HG02885 (cell line): Measurements from ENCODE around the gene WRAP73.
A peak's percentile ranks its signal among the peaks of the same experiment; 100 is the strongest.

Experiments used
- ATAC-seq: cut with Tn5 transposase; IDR thresholded peaks from one replicate; pipeline ENCODE4 v1.9.1; 2021; ENCODE audit warnings: mild to moderate bottlenecking; ENCODE audit not compliant: unreplicated experiment, poor library complexity

The WRAP73 gene

DNA sequence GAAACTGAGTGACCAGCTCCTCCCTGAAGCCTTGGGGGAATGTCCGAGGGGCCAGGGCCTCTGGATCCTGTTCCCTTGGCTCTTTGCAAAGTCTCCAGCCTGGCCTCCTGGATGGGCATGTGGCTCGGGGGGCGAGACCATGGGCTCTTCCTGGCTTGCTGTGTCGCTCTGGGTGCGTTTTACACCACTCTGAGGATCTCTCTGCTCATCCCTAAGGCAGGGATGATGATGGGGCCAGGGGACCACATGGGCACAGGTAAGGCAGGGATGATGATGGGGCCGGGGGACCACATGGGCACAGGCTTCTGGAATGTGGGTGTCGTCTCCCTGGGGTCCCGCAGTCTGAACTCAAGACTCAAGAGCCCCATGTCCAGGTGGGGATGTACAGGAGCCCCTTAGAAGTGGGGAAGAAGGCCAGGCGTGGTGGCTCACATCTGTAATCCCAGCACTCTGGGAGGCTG, 20.1 kb upstream of the WRAP73 start:
- no peak for ATAC-seq

DNA sequence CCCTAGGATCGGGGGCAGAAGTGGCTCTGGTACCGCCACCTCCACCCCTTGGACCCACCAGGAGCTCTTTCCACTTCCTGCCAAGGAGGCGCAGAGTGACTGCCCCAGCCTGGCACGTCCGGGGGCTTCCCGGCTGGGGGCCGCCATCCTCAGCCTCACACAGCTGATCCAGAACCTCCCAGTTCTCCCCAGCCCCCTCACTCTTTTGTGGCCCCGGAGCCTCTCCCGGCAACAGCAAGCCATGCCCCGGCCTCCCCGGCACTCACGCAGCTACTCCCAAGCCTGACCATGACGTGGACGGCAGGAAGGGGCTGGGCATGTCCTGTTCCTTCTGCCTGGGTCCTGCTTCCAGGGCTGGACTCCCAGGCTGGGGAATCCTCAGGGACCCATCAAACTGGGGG, 19.5 kb upstream of the WRAP73 start:
- no peak for ATAC-seq

DNA sequence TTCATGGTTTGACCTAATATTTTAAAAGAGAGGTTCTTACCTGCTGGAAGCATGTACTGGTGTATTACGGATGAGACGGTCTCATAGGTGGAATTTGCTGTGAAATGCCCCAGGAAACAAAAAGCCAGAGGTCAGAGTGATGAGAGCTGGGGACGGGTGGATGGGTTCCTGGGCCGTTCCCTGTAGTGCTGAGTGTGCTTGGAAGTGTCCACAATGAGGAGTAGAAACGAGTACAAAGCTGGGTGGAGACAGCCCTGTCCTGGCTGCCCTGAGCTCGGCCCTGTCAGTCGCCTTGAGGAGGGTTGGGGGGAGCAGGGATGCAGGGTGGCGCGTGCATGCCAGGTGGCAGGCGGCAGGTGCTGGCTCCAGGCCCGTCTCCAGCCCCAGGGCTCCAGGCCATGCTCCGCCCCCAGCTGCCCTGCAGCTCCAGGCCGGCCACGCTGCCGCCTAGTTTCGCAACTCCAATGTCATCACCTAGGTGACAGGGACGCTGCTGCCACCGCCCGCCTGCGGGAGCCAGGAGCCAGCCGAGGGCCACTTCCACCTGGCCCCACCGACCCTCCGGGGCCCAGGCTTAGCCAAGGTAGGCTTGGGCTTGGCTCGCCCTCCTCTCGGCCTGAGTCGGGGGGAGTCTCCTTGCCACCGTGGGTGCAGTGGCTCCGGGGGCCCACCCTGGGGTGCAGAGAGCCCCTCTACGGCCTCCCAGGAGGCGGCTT, 18.8 kb upstream of the WRAP73 start:
- ATAC-seq, result no peak

DNA sequence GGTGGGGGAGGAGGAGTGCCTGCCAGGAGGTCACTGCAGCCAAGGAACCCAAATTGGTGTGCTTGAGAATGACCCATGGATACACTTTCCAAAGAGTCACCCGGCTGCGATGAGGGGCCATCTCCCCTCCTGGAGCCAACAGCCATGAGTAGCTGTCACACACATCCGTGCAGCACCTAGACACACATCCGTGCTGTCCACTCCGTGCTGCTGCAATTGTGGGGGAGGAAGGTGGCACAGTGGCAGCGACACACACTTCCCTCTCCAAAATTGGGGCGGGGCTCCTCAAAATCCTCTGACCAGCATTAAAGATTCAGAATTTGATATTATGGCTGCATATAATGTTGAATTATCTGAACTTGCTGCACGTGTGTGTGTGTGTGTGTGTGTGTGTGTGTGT, 18.2 kb upstream of the WRAP73 start:
- no peak for ATAC-seq

DNA sequence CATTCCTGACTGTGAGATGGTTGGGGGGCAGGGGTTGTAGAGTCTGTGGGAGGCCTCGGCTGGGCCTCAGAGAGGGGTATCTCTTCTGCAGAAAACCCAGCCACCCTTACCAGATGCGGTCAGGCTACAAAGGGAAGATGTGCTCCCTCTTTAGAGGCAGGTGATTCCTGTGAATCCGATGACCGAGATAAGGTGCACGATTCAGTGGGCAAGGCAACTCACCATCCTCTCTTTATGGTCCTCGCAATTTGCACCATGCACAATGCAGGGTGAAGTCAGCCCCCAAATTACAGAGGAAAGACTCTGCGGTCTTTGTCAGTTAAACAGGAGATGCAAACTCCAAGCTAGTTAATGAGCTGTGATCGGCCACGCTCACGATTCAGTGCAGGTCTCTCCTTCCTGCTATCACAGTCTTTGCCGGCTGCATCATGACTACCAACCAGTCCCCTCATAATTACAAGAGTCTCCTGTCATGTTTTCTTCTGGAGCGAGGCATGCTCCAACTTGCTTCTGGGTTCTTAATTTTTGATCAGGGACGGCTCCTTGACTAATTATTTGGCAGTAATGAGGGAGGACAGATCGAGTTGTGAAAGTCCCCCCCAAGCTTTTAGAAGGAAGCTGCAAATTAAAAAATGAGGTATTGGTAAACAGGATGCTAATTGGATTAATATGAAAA, 14.9 kb upstream of the WRAP73 start:
- no peak for ATAC-seq

DNA sequence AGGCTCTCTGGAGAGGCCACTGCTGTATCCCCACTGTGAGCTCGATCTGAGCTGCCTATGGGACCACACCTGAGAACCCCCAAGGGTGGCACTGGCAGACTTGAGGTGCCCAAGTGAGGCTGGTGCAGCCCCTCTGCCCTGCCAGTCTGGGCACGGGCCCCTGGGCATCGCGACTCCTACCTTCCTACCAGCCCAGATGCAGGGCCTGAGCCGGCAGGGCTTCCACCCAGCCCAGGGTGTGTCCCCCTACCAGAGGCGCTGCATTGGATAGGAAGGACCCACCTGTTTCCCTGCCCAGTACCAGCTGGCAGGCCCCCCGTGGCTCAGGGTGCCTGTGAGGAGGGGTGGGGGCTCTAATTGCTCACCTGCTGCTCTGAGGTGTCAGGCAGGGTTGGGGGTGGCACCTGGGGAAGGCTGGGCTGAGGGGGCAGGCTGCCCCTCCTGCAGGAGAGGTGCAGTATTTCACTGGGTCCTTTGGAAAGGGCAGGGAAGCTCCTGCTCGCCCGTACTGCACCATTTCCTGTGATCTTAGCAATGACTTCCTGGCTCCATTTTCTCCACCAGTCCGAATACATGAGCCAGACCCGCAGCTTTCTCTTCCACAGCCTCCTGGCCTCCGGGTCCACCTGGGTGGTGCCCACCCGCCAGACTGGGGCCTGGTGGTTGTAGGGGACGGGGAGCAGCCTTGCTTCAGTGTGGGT, 14.2 kb upstream of the WRAP73 start:
- ATAC-seq, result no peak

DNA sequence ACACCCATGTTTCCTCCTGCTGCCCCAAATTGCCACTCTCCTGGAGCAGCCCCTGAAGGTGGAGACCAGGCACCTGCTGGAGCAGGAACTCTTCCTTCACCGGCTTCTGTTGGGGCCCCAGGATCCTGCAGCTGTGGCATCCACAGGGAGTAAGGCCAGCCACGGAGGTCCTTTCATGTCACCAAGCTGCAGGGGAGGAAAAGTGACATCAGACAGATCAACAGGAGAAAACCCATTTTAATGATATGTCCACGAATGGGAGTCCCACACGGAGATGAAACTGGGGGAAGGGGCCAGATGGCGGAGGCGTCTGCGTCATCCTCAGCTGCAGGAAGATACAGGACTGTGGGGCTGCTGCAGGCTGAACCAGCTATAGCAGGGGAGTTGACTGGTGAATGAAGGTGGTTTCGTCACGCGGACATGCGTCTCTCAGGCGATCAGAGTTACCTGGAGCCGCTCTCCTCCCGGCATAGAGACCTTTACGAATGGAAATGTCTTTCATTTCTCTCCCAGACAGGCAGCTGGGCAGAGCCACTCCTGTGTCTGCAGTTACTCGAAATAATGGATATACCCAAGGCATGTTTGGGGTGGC, 12.3 kb upstream of the WRAP73 start:
- ATAC-seq, result no peak

DNA sequence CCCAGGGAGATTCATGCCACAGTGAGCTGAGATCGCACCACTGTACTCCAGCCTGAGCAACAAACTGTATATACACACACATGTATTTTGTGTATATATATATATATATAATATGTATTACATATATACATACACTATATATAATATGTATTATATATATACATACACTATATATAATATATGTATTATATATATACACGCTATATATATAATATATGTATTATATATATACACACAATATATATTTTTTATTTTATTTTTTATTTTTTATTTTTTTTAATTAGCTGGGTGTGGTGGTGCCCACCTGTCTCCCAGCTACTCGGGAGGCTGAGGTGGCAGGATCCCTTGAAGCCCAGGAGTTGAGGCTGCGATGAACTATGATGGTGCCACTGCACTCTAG, 11.7 kb upstream of the WRAP73 start:
- no peak for ATAC-seq

DNA sequence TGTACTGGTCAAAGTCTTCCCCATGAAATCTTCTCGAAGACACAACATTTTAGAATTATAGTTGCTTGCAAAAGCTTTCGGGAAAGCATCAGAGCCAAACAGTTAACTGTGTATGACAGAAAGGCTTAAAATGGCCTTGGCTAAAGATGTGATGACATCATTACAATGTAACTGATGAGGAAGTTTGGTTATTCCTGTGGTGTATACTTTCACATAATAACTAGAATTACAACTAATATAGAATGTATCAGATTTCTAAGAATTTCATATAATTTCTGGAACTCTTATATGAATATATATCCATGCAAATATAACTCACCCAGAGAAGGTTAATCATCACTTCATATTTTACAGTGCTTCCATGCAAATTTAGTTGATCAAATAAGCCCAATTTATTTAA, 10.8 kb upstream of the WRAP73 start:
- ATAC-seq, result no peak

DNA sequence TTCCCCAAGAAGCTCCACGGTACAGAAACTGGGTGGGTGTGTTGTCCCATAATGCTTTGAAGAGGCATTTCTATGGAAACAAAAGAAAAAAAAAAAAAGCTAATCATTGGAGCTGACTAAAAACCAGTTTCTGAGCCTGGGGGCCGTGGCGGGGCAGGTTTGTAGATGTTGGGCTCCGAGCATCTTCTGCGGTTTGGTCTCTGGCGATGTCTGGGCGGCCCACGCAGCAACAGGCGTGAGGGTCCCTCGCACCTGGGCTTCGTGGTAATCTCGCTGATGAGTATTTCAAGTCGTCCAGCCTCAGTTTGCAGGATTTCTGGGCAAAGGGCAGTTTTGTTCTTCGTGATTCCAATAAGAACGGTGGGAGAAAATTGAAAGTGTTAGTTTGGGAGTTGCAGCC, 9.2 kb upstream of the WRAP73 start:
- ATAC-seq, result no peak

DNA sequence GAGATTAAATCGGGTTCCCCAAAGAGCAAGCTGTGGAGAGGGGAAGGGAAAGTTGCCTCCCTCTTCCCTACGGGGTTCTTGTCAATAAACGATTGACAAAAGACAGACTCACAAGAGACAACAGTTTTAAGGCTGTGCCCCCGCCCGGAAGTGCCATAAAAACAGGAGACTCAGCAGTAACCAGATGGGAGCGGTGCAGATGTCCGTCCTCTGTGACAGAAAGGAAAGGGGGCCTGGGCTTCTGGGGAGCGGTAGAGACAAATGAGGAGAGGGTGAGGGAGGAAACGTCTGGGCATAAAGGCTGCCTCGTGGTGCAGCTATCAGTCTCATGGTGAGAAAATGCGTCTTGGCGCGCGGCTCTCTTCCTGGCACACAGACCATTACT, 8.3 kb upstream of the WRAP73 start:
- ATAC-seq, result no peak

DNA sequence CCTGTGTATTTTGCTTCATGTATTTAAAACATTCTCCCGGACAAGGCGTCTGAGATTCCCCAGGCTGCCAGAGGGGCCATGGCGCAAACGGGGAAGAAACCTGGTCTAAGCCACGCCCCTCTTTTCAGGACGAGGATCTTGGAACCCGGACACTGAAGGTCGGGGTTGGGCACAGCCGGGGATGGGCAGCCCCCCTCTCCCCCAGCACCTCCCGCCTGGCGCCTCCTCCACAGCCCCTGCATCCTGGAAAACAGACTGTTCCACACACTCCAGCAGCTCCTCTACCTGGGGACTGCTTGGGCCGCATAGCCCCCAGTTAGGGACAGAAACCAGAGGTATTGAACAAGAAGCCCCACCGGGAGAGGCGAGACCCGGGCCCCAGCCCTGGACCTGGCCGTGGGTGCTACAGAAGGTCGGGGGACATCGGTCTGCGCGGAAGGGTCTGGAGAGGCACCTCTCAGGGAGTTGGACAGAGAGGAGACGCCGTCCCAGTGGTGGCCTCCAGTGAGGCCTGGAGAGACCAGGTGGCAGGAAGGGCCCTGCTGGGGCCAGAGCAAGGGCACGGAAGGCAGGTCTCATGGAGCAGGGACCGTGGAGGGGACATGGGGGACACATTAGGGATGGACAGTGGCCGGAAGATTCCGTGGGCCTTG, 7.8 kb upstream of the WRAP73 start:
- ATAC-seq, result no peak

DNA sequence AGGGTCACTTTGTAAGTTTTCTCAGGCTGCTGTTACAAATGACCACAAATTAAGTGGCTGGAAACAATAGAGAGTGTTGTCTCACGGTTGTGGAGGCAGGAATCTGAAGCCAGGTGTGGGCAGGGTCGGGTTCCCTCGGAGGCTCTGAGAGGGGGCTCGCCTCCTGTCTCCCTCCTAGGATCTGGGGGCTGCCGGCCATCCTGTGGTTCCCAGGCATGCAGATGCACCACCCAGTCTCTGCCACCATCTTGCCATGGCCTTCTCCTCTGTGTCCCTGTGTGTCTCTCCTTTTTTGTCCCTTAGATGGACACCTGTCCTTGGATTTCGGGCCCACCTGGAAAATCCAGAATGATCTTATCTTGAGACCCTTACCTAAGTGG, 7.2 kb upstream of the WRAP73 start:
- ATAC-seq, result peak; percentile 20

DNA sequence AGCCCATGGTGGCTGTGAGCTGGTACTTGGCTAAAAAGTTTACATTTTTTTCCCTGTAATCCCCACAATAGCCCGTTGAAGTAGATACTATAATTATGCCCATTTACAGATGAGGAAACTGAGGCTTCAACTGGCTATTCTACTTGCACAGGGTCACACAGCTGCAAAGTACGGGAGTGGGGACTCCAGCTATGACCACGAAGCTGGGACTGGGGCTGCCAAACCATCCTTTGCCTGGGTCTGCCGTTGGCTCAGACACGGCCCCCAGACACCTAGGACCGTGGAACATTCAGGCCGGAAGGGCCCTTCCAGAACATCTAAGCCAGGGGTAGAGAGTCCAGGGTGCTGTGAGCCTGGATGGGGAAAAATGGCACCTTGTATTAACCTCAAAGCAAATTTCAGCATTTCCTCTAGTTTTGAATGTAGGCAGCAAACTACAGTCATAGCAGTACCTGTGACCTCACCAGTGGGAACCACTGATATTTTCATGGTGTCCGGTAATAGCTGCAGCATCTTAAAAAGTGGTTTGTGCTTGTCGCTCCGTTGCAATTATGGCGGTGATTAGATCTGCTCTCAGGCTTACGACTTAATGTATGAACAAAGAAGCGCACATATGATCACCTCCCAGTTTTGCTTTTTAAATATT, 6.7 kb upstream of the WRAP73 start:
- ATAC-seq, result peak; percentile 55

DNA sequence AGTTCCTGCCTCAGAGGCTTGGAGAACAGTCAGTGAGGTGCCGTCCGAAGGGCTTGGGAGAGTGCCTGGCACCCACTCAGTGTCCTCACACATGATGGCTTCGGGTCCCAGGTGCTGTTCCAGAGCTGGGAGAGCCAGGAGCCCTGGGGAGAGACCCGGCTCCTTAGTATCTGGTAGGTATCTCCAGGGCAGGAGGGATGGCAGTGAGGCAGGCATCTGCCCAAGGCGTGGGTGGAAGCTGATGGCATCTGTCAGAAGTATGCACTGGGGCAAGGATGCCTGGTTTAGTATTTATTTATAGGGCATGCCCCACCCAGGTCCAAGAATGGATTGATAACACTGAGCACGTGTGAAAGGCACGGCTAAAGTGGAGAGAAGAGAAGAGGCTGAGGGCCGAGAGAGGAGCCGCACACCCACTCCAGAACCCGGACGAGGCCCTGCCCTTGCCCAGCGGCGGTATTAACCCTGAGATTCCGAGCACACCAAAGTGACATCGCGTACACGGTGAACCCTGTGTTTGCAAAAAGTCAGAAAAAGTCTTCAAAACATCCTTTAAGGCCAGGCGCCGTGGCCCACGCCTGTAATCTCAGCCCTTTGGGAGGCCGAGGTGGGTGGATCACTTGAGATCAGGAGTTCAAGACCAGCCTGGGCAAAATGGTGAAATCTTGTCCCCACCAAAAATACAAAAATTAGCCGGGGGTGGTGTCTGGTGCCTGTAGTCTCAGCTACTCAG, 4.8 kb upstream of the WRAP73 start:
- ATAC-seq, result no peak

DNA sequence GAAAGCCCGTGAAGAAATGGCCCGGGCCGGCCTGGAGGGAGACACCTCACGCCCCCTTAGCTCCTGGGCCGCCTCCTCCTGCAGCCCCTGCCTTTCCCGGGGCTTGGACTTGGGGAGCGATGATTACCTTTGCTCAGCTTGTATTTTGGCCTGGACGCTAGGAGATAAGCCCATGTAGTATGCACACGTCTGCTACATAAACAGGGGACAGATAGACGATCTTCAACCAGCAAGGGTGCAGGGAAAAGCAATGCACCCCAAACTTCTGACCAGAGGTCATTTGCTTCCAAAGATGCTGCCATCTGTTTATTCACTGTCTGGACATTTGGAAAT, 3.3 kb upstream of the WRAP73 start:
- no peak for ATAC-seq

DNA sequence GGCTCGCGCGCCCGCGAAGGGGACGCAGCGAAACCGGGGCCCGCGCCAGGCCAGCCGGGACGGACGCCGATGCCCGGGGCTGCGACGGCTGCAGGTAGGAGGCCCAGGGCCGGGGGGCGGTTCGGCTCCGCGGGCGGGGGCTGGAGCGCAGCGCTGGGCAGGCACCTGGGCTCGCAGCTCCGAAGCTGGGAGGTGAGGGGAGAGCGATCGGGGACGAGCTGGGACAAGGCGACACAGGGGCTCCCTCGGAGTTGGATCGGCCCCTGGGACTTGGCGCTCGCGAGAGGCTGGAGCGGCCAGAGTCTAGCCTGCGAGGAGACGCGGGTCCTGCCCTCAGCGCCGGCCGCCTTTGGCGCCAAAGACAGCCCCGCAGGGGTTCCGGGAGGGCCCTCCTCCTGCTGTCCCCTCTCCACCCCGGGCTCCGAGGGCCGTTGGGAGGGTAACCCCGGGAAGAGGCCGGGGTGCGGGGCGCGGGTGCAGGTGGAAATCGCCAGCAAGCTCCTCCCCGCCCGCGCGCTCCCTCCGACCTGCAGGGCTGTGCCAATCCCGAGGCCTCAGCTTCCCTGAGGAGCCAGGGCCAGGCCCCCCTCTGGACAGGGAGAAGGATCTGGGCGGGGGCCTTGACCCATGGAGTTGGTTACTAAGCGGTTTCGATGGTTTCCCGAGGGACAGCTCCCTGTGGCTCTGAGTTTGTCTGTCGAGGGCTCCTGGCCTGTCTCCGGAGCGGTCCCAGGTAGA, 2.8 kb upstream of the WRAP73 start:
- ATAC-seq, result no peak

DNA sequence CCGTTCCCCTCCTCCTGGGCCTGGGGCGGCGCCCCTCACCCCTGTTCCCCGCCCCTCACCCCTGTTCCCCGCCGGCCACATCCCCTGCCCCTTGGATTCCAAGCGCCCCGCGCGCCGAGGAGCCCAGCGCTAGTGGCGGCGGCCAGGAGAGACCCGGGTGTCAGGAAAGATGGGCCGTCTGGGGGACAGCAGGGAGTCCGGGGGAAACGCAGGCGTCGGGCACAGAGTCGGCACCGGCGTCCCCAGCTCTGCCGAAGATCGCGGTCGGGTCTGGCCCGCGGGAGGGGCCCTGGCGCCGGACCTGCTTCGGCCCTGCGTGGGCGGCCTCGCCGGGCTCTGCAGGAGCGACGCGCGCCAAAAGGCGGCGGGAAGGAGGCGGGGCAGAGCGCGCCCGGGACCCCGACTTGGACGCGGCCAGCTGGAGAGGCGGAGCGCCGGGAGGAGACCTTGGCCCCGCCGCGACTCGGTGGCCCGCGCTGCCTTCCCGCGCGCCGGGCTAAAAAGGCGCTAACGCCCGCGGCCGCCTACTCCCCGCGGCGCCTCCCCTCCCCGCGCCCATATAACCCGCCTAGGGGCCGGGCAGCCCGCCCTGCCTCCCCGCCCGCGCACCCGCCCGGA, 2.1 kb upstream of the WRAP73 start, which contains the start of gene TP73:
Gene TP73, plus strand, starts transcription at position 587 of the 618 bp plus-strand sequence. CDS start 29,850 bp downstream, outside the sequence.
- no peak for ATAC-seq
